ACC112 (cell line): ENCODE measurements around the gene ZNF638.

Source experiments
- H2AFZ ChIP-seq: fragments of 200-600 bp; sonication (generic); one replicate; pipeline ENCODE4 v1.6.0; 2017; ENCODE audit warnings: antibody characterized with exemption, low read length; ENCODE audit not compliant: unreplicated experiment
- H3K27ac ChIP-seq: fragments of 200-600 bp; sonication (generic); 2 replicates; pipeline ENCODE4 v1.5.1; 2014; ENCODE audit warnings: low read depth, mild to moderate bottlenecking, antibody characterized with exemption, low read length, moderate library complexity
- H3K27me3 ChIP-seq: fragments of 200-600 bp; sonication (generic); 2 replicates; pipeline ENCODE4 v1.6.1; 2014; ENCODE audit warnings: mild to moderate bottlenecking, antibody characterized with exemption, low read length, moderate library complexity, mixed read lengths; ENCODE audit not compliant: insufficient read depth
- H3K36me3 ChIP-seq: fragments of 200-600 bp; sonication (generic); 2 replicates; pipeline ENCODE4 v1.6.1; 2016; ENCODE audit warnings: mild to moderate bottlenecking, antibody characterized with exemption, low read length, moderate library complexity, mixed read lengths; ENCODE audit not compliant: insufficient read depth
- H3K4me1 ChIP-seq: fragments of 200-600 bp; sonication (generic); one replicate; pipeline ENCODE4 v1.6.1; 2016; ENCODE audit warnings: low read length, mixed read lengths; ENCODE audit not compliant: insufficient read depth, unreplicated experiment, control insufficient read depth
- H3K4me3 ChIP-seq: fragments of 200-600 bp; sonication (generic); 2 replicates; pipeline ENCODE4 v1.5.1; 2014; ENCODE audit warnings: mild to moderate bottlenecking, low read depth, low read length
- H3K79me2 ChIP-seq: fragments of 200-600 bp; sonication (generic); one replicate; pipeline ENCODE4 v1.6.0; 2016; ENCODE audit warnings: low read length; ENCODE audit not compliant: control insufficient read depth, unreplicated experiment, insufficient read depth

ZNF638 gene

DNA sequence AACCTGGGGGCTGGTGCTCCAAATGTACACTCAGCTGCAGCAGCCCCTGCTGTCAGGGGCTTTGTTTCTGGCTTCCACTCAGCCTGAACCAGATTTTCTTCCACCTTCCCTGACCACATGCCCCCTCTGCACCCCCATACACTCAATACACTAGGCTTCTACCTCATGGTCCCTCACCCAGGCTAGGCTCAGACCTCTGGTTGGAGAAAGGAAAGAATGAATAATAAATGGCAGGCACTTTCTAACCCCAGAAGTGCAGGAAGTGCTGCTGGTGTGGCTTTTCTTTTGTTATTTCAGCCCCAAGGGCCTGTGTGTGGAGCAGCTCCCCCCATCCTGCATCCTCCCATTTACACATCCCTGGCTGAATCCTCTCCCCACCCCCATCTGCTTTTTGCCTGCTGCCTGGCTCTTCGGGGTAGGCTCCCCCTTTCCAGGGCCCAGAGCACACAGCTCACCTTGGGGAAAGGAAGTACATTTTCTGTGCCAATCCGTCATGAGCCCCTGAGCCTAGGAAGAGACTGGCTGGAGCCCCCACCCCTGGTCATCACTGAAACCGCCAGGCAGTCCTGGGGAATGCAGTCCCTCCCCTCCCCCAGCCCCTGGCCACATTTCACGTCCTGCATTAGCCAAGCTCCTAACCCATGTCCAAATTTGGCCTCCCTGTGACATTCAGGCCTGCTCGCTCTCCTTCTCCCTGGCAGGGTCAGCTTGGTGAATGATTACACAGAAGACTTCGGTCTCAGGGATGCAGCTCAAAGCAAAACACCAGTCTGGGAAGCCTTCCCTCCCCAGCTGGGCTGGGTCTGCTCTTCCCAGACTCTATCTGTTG, 124.4 kb downstream of the ZNF638 start:
- Histone ChIP-seq H3K27me3 (peaks cover 8% of the 10 kb centered on the region; the same call in 1 of the 2 replicates), H2AFZ (no peak overlapping the region), H3K4me3 (no peak overlapping the region), H3K36me3 (no peaks in the 10 kb centered on the region), H3K27ac (no peak overlapping the region), H3K79me2 (no peaks in the 10 kb centered on the region), H3K4me1 (peaks cover 43% of the 10 kb centered on the region)

GRCh38 chr2:71456617-71457016, 125.0 kb downstream of the ZNF638 start:
- Histone ChIP-seq H2AFZ (no peak overlapping the region), H3K27me3 (peaks cover 8% of the 10 kb centered on the region; the same call in 1 of the 2 replicates), H3K4me3 (no peak overlapping the region), H3K4me1 (peaks cover 43% of the 10 kb centered on the region), H3K27ac (no peak overlapping the region), H3K36me3 (no peaks in the 10 kb centered on the region), H3K79me2 (no peaks in the 10 kb centered on the region)

DNA sequence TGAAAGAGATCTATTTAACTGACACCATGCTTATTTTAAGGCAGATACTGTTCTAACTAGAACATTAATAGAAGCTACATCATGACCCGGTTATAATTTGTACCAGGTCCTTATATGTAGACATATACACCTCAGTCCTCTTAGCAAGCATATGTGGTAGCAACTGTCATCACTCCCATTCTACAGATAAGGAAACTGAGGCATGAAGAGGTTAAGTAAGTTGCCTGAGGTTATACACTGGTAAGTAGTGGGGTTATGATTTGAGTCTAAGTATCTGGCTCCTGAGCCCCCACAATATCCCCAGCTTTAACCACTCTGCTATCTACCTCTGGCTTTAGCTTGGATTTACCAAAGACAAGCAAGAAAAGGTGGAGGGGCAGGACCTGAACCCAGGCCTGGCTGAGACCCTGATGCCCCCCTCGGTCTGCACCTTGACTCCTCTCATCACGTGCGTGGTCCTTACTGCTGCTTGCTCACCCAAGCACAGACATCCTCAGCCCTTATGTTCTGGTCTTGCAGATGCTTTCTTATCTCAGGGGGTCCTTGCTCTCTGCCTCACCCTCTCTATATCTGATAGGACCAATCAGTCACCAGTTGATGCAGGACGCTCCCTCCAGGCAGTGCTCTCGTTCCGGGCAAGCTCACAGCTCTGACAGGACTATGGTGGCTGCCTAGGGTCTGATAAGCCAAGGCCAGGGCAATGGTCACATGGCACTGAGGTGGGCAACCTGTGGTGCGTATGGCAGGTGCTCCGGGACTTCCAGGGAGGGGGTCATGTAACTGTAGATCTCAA, 125.7 kb downstream of the ZNF638 start:
- no peak overlapping the region for H2AFZ ChIP-seq
- peaks cover 41% of the 10 kb centered on the region for H3K4me1 ChIP-seq
- H3K36me3 ChIP-seq, result no peaks in the 10 kb centered on the region
- H3K27ac ChIP-seq, result no peak overlapping the region
- H3K4me3 ChIP-seq, result no peak overlapping the region
- peaks cover 8% of the 10 kb centered on the region; the same call in 1 of the 2 replicates for H3K27me3 ChIP-seq
- no peaks in the 10 kb centered on the region for H3K79me2 ChIP-seq

GRCh38 chr2:71457923-71458322, 126.3 kb downstream of the ZNF638 start:
- no peak overlapping the region for H2AFZ ChIP-seq
- no peak overlapping the region for H3K4me3 ChIP-seq
- no peaks in the 10 kb centered on the region for H3K36me3 ChIP-seq
- peaks cover 13% of the 10 kb centered on the region; the same call in 1 of the 2 replicates for H3K27me3 ChIP-seq
- no peak overlapping the region for H3K27ac ChIP-seq
- peaks cover 37% of the 10 kb centered on the region for H3K4me1 ChIP-seq
- H3K79me2 ChIP-seq, result no peaks in the 10 kb centered on the region

- peak overlapping the region; percentile 80 for H2AFZ ChIP-seq
- H3K27ac ChIP-seq, result 0 out of 2 replicates have a peak overlapping the region, but pooled peaks have one; percentile 4
- peaks cover 19% of the 10 kb centered on the region; the same call in 1 of the 2 replicates for H3K27me3 ChIP-seq
- no peak overlapping the region for H3K4me3 ChIP-seq
- H3K79me2 ChIP-seq, result no peaks in the 10 kb centered on the region
- peaks cover 35% of the 10 kb centered on the region for H3K4me1 ChIP-seq
- H3K36me3 ChIP-seq, result no peaks in the 10 kb centered on the region
Measured at GRCh38 chr2:71458413-71459083, 127.0 kb downstream of the ZNF638 start.

DNA sequence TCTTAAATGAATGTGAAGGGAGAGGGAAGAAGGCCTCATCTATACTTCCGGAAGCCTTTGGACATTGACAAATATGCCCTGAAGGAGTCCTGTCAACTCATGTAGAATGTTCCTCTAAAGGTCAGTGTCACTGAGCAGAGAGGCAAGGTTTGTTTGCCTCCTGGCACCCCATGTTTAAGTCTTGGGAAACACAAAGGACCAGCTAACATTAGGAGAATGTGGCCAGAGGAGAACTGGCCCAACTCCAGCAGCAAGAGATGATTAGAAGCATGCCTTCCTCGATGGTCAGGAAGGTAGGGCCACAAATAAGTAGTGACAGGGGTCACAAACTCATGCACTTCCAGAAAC, 127.5 kb downstream of the ZNF638 start:
- Histone ChIP-seq H3K27ac (no peak overlapping the region), H3K27me3 (peaks cover 22% of the 10 kb centered on the region; the same call in 1 of the 2 replicates), H3K36me3 (no peaks in the 10 kb centered on the region), H2AFZ (no peak overlapping the region), H3K4me3 (no peak overlapping the region), H3K4me1 (peaks cover 35% of the 10 kb centered on the region), H3K79me2 (no peaks in the 10 kb centered on the region)

DNA sequence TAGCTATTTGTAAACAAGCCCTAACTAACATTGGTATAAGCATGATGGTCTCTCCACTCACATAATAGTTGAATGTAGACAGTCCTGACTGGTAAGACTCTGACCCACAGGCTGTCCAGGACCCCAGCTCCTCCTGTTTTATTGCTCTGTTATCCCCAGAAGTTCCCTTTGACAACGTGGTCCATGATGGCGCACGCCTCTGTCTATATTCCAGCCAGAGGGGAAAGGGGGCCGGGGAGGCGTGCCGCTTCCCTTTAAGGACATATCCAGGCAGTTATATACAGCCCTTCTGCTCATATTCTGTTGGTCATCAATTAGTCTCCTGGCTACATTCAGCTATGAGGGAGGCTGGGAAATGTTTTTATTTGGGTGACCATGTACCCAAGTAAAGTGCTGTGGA, 128.5 kb downstream of the ZNF638 start:
- Histone ChIP-seq H3K27ac (no peak overlapping the region), H3K27me3 (peaks cover 26% of the 10 kb centered on the region), H3K79me2 (no peaks in the 10 kb centered on the region), H3K4me1 (peaks cover 35% of the 10 kb centered on the region), H3K4me3 (no peak overlapping the region), H3K36me3 (no peaks in the 10 kb centered on the region), H2AFZ (no peak overlapping the region)

GRCh38 chr2:71460595-71461303, 129.2 kb downstream of the ZNF638 start:
- peaks cover 32% of the 10 kb centered on the region for H3K27me3 ChIP-seq
- H3K79me2 ChIP-seq, result no peaks in the 10 kb centered on the region
- no peak overlapping the region for H3K27ac ChIP-seq
- no peak overlapping the region for H3K4me3 ChIP-seq
- no peaks in the 10 kb centered on the region for H3K36me3 ChIP-seq
- peaks cover 29% of the 10 kb centered on the region for H3K4me1 ChIP-seq
- no peak overlapping the region for H2AFZ ChIP-seq

DNA sequence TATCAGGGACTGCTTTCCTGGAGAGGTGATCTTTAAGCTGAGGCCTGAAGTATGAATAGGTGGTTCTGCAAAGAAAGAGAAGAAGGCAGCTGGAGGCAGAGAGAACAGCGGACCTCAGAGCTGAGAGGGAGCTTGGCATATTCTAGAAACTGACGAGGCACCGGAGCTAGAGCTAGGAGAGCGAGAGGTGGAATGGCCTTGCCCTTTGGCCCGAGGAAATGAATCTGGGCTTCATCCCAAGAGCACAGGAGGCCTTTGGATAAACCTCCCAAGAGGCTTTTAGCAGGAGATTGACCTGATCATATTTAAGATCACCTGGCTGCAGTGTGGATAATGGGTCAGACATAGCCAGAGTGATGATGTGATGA, 129.7 kb downstream of the ZNF638 start:
- H3K27ac ChIP-seq, result no peak overlapping the region
- H3K4me3 ChIP-seq, result no peak overlapping the region
- H2AFZ ChIP-seq, result no peak overlapping the region
- H3K36me3 ChIP-seq, result no peaks in the 10 kb centered on the region
- peaks cover 37% of the 10 kb centered on the region for H3K27me3 ChIP-seq
- peaks cover 23% of the 10 kb centered on the region for H3K4me1 ChIP-seq
- no peaks in the 10 kb centered on the region for H3K79me2 ChIP-seq

- Histone ChIP-seq H3K4me3 (no peak overlapping the region), H3K4me1 (peaks cover 18% of the 10 kb centered on the region), H2AFZ (no peak overlapping the region), H3K27me3 (peaks cover 37% of the 10 kb centered on the region), H3K79me2 (no peaks in the 10 kb centered on the region), H3K27ac (no peak overlapping the region), H3K36me3 (no peaks in the 10 kb centered on the region)
Measured at GRCh38 chr2:71462056-71462605, 130.5 kb downstream of the ZNF638 start.
